Thymus (tissue), 14 donors: ENCODE results near the gene OR52D1. TPM values are rescaled to one million over a fixed set of nuclear protein-coding genes. Genes with fewer than 3 reads are reported as not detected.
A peak's percentile ranks its signal among the peaks of the same experiment; 100 is the strongest.

ENCODE experiments used
- DNase-seq, 9 donors: peaks; one replicate each; pipeline ENCODE4 v3.0.0-alpha.2; 2013; ENCODE audit warnings: low spot score in 9 of 9, low read depth in 6 of 9, missing footprints in 1 of 9
- H3K27ac ChIP-seq, 2 donors: one replicate each; pipeline ENCODE4 v1.5.1; 2013; ENCODE audit warnings: control low read depth in 1 of 2, low read depth in 1 of 2, low read length in 1 of 2, mild to moderate bottlenecking in 1 of 2, moderate library complexity in 1 of 2
- H3K27me3 ChIP-seq, 2 donors: one replicate each; pipeline ENCODE4 v1.5.1; 2013; ENCODE audit warnings: low read length in 1 of 2; ENCODE audit not compliant: control insufficient read depth in 2 of 2, insufficient read depth in 1 of 2
- H3K36me3 ChIP-seq, 2 donors: one replicate each; pipeline ENCODE4 v1.5.1; 2013; ENCODE audit warnings: low read length in 1 of 2, mild to moderate bottlenecking in 1 of 2, moderate library complexity in 1 of 2; ENCODE audit not compliant: control insufficient read depth in 2 of 2, insufficient read depth in 2 of 2
- H3K4me1 ChIP-seq, 2 donors: one replicate each; pipeline ENCODE4 v1.5.1; 2013; ENCODE audit warnings: low read length in 2 of 2; ENCODE audit not compliant: control insufficient read depth in 2 of 2, insufficient read depth in 2 of 2
- H3K4me3 ChIP-seq, 2 donors: one replicate each; pipeline ENCODE4 v1.5.1; 2013; ENCODE audit warnings: low read length in 2 of 2, control low read depth in 1 of 2, mild to moderate bottlenecking in 1 of 2
- H3K9me3 ChIP-seq, 2 donors: one replicate each; pipeline ENCODE4 v1.5.1; 2013; ENCODE audit warnings: low read length in 1 of 2, mild to moderate bottlenecking in 1 of 2; ENCODE audit not compliant: control insufficient read depth in 2 of 2, insufficient read depth in 1 of 2
- WGBS: extraction: QIAGEN DNeasy Blood & Tissue Kit; methylation state at CpG from one replicate; pipeline ENCODE4 v1.1.7; 2013; 5-methylcytosine and 5-hydroxymethylcytosine counted together
- long read RNA-seq, 10 donors: transcript quantifications; one replicate each; lab custom pipeline, GENCODE V29; 2026
- polyA plus RNA-seq: library from polyadenylated mRNA; stranded (reverse); fragments of 200-250 nt; gene quantifications from one replicate; pipeline ENCODE4 v1.2.3, GENCODE V29; 2013
- total RNA-seq: library from RNA; stranded (reverse); fragments of 120-200 nt; gene quantifications from one replicate; pipeline ENCODE4 v1.2.4, GENCODE V29; 2013
- donor health status: healthy.

OR52D1 gene
- total RNA-seq (not detected), polyA plus RNA-seq (not detected)
- long read RNA-seq, donor 1 = 0 reads
- long read RNA-seq, donor 2 = 0 reads
- long read RNA-seq, donor 3 = 0 reads
- long read RNA-seq, donor 4 = 0 reads
- long read RNA-seq, donor 5 = 0 reads
- long read RNA-seq, donor 6, partial matches to known transcripts = 0 of 1 reads
- long read RNA-seq, donor 6, other reads (novel, unspliced or antisense) = 0 of 1 reads
- long read RNA-seq, donor 7 = 0 reads
- long read RNA-seq, donor 8 = 0 reads
- long read RNA-seq, donor 9 = 0 reads
- long read RNA-seq, donor 10 = 0 reads

- no peak within 1 kb of the TSS for H3K27ac ChIP-seq
- no peak within 1 kb of the TSS for H3K4me3 ChIP-seq
- H3K36me3 ChIP-seq = no peaks in the 10 kb centered on the region
- H3K4me1 ChIP-seq = no peaks in the 10 kb centered on the region
- H3K27me3 ChIP-seq = no peaks in the 10 kb centered on the region
- H3K9me3 ChIP-seq = no peaks in the 10 kb centered on the region
- no peak for DNase-seq
Observed at GRCh38 chr11:5488385-5488784, at the start of gene OR52D1. OR52D1 (plus strand) TSS chr11:5488685; CDS start chr11:5488707, 22 bp downstream.

DNA sequence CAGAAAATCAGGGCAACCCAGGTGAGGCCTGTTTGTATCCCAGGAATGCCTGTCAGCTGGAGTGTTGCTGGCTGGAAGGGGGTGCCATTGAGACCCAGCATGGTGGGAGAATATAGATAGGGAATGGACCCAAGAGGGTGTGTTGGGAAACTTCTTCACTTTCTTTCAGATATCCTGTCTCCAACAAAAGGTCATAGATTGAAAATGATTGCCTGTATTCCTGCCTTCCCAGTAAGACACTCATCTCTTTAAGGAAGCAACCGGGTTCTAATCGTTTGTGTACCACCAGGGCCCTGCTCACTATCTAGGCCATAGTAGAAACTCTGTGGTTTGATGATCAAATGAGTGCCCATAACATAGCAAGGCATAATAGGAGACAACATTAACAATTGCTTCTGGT lies 47.1 kb upstream of the OR52D1 start, which contains the start of gene OR51I1:
OR51I1 (minus strand) TSS at position 101 of the 400 bp plus-strand sequence; CDS start at position 101, 0 bp downstream.
- H3K4me3 ChIP-seq = no peak within 1 kb of the TSS
- WGBS = 45% methylated on average over 2 of the region's 2 CpGs
- H3K36me3 ChIP-seq = no peaks in the 10 kb centered on the region
- no peaks in the 10 kb centered on the region for H3K4me1 ChIP-seq
- no peaks in the 10 kb centered on the region for H3K27me3 ChIP-seq
- no peak for DNase-seq
- no peaks in the 10 kb centered on the region for H3K9me3 ChIP-seq
- H3K27ac ChIP-seq = no peak within 1 kb of the TSS

DNA sequence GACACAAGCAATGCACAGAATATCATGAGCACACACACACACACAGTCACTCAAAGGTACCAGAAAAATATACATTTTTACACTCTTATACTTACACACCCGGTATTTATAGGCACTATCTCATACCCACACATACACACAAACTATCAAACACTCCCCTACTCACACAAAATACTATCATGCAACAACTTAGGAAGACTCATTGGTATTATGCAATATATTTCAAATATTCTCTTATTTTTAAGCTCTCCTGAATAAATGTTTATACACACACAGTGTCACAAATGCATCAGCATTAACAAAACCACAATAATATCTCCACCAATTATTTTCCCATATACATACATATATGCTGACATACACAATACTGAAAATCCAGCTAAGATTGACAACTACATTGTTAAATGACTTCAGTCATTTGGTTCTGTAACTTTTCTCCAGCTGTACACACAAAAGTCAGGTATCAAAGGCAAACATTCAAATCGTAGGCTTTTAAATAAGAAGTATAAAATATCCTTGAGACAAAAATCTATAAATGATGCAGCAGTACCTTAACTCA lies 44.6 kb upstream of the OR52D1 start:
- Histone ChIP-seq H3K36me3 (no peaks in the 10 kb centered on the region), H3K9me3 (no peaks in the 10 kb centered on the region), H3K27ac (no peak overlapping the region), H3K4me1 (no peaks in the 10 kb centered on the region), H3K27me3 (no peaks in the 10 kb centered on the region), H3K4me3 (no peak overlapping the region)
- 88% methylated on average over 2 of the region's 2 CpGs for WGBS
- DNase-seq = no peak

- DNase-seq = no peak
- Histone ChIP-seq H3K36me3 (no peaks in the 10 kb centered on the region), H3K9me3 (no peaks in the 10 kb centered on the region), H3K4me3 (no peak within 1 kb of the TSS), H3K4me1 (no peaks in the 10 kb centered on the region), H3K27me3 (no peaks in the 10 kb centered on the region), H3K27ac (no peak within 1 kb of the TSS)
- 99% methylated on average over 2 of the region's 2 CpGs for WGBS
Observed at GRCh38 chr11:5449023-5449422, 39.5 kb upstream of the OR52D1 start, which contains the start of gene OR51I2. OR51I2 (plus strand) TSS chr11:5449323; CDS start chr11:5453489, 4,166 bp downstream.

DNA sequence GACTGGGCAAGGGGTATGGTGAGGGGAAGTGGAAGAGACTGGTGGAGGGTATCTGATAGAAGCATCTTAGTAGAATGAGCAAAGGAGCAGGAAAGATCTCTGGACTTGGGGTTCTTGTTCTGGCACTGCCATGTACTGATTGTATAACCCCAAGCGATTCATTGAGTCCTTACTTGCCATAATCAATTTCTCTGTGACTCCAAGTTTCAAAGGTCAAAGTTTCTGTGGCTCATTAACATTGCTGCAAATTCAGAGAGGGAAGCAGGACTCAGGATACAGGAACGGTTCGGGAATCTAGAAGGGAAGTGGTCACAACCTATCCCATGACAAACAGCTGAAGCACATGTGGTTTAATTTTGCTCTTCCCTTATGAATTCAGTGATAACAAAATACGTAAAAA lies 39.1 kb upstream of the OR52D1 start:
- Histone ChIP-seq H3K4me3 (no peak overlapping the region), H3K27me3 (no peaks in the 10 kb centered on the region), H3K9me3 (no peaks in the 10 kb centered on the region), H3K36me3 (no peaks in the 10 kb centered on the region), H3K27ac (no peak overlapping the region), H3K4me1 (no peaks in the 10 kb centered on the region)
- DNase-seq = no peak
- WGBS = 84% methylated on average over 4 of the region's 4 CpGs

- Histone ChIP-seq H3K36me3 (no peaks in the 10 kb centered on the region), H3K4me3 (no peak overlapping the region), H3K4me1 (no peaks in the 10 kb centered on the region), H3K27ac (no peak overlapping the region), H3K27me3 (no peaks in the 10 kb centered on the region), H3K9me3 (no peaks in the 10 kb centered on the region)
- 94% methylated on average over 14 of the region's 14 CpGs for WGBS
- DNase-seq = no peak
Observed at GRCh38 chr11:5460983-5461621, 27.4 kb upstream of the OR52D1 start.

- H3K4me1 ChIP-seq = no peaks in the 10 kb centered on the region
- H3K27me3 ChIP-seq = no peaks in the 10 kb centered on the region
- H3K36me3 ChIP-seq = no peaks in the 10 kb centered on the region
- no peak for DNase-seq
- H3K27ac ChIP-seq = no peak overlapping the region
- no peaks in the 10 kb centered on the region for H3K9me3 ChIP-seq
- no peak overlapping the region for H3K4me3 ChIP-seq
- WGBS = 79% methylated on average over 2 of the region's 2 CpGs
Observed at GRCh38 chr11:5467527-5467926, 21.0 kb upstream of the OR52D1 start.

- H3K4me1 ChIP-seq = no peaks in the 10 kb centered on the region
Observed at GRCh38 chr11:5473921-5474320, 14.6 kb upstream of the OR52D1 start.

DNA sequence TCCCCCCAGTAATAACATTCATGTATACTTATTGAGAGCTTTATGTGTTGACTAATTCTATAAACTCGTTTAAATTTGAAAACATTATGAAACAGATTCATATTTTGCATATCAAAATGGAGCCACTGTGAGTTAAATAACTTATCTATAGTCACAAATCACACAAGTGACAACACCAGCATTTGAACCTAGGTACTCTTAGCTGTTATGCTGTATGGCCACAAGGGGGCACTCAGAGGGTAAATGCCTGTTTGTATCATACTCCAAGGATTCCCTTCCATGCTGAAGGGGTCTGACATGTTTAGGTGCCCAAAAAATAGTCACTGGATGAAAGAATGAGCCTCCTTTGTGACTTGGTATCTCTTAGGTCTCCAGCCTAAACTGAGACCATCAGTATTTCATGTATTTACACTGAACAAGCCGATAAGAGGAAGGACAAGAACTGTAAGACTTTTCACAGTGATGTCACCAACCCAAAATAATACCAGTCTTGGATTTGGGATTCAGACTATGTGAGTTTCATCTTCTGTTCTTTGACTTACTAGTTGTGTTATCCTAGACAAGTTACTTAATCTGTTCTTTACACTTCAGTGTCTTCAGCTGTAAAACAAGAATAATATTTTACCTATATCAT lies 12.2 kb upstream of the OR52D1 start:
- H3K9me3 ChIP-seq = no peaks in the 10 kb centered on the region
- DNase-seq = peak in 7 of 9 donors; percentile 3 to 50 (median 11)
- no peaks in the 10 kb centered on the region for H3K27me3 ChIP-seq
- H3K4me1 ChIP-seq = no peaks in the 10 kb centered on the region
- no peaks in the 10 kb centered on the region for H3K36me3 ChIP-seq
- no peak overlapping the region for H3K4me3 ChIP-seq
- H3K27ac ChIP-seq = no peak overlapping the region
- WGBS = 46% methylated on average over 2 of the region's 2 CpGs

More at GRCh38 chr11:5473921-5474320, 14.6 kb upstream of the OR52D1 start:
- DNase-seq = no peak
- Histone ChIP-seq H3K4me3 (no peak overlapping the region), H3K27me3 (no peaks in the 10 kb centered on the region), H3K36me3 (no peaks in the 10 kb centered on the region), H3K27ac (no peak overlapping the region), H3K9me3 (no peaks in the 10 kb centered on the region)
